ENCODE results near the gene PXYLP1. TPM values are rescaled to one million over a fixed set of nuclear protein-coding genes. Genes with fewer than 3 reads are reported as not detected.

Gene PXYLP1
- total RNA-seq, 1 experiment from 2014 or later, result 16.3 TPM

GRCh38 chr3:141279077-141279967, 47.7 kb downstream of the PXYLP1 start:
- CTCF ChIA-PET, result interaction anchor here (0.5 kb wide), 1 partner anchor 41 kb away, joined by 3 read pairs; no protein-coding TSS in a partner anchor
- Mint-ChIP-seq H3K27me3 (ENCODE audit: unreplicated experiment) (no peaks in the 10 kb centered on the region), H3K4me1 (ENCODE audit: low read depth, unreplicated experiment) (no peaks in the 10 kb centered on the region), H3K36me3 (ENCODE audit: insufficient read depth, unreplicated experiment) (no peaks in the 10 kb centered on the region), H3K4me3 (ENCODE audit: low read depth, unreplicated experiment) (no peak overlapping the region), H3K27ac (ENCODE audit: unreplicated experiment) (no peak overlapping the region), H3K9me3 (ENCODE audit: low read depth, unreplicated experiment) (no peaks in the 10 kb centered on the region)
- peak; percentile 73 for TF ChIP-seq CTCF (IDR thresholded peaks at IDR 0.05; ENCODE audit: unreplicated experiment)
- BruUV-seq (replicated peaks), result no TSS peak
- intact Hi-C loops (cut with micrococcal nuclease; ENCODE audit: unreplicated experiment), result loop anchor here (1.0 to 2.0 kb wide), 2 partner anchors 48 to 279 kb away; partner anchors contain the start of gene PXYLP1
- DNase-seq, result no peak

GRCh38 chr3:141280086-141280485, 48.5 kb downstream of the PXYLP1 start:
- no peak for TF ChIP-seq CTCF (IDR thresholded peaks at IDR 0.05; ENCODE audit: unreplicated experiment)
- Mint-ChIP-seq H3K27me3 (ENCODE audit: unreplicated experiment) (no peaks in the 10 kb centered on the region), H3K36me3 (ENCODE audit: insufficient read depth, unreplicated experiment) (no peaks in the 10 kb centered on the region), H3K9me3 (ENCODE audit: low read depth, unreplicated experiment) (no peaks in the 10 kb centered on the region), H3K27ac (ENCODE audit: unreplicated experiment) (no peak overlapping the region), H3K4me3 (ENCODE audit: low read depth, unreplicated experiment) (no peak overlapping the region), H3K4me1 (ENCODE audit: low read depth, unreplicated experiment) (no peaks in the 10 kb centered on the region)
- no TSS peak for BruUV-seq (replicated peaks)
- no peak for DNase-seq
- intact Hi-C loops (cut with micrococcal nuclease; ENCODE audit: unreplicated experiment), result no loop called here
- CTCF ChIA-PET, result interaction anchor here (0.5 kb wide), 1 partner anchor 41 kb away, joined by 3 read pairs; no protein-coding TSS in a partner anchor

GRCh38 chr3:141280690-141281089, 49.1 kb downstream of the PXYLP1 start:
- no TSS peak for BruUV-seq (replicated peaks)
- TF ChIP-seq CTCF (IDR thresholded peaks at IDR 0.05; ENCODE audit: unreplicated experiment), result no peak
- Mint-ChIP-seq H3K27me3 (ENCODE audit: unreplicated experiment) (no peaks in the 10 kb centered on the region), H3K9me3 (ENCODE audit: low read depth, unreplicated experiment) (no peaks in the 10 kb centered on the region), H3K4me3 (ENCODE audit: low read depth, unreplicated experiment) (no peak overlapping the region), H3K4me1 (ENCODE audit: low read depth, unreplicated experiment) (no peaks in the 10 kb centered on the region), H3K27ac (ENCODE audit: unreplicated experiment) (no peak overlapping the region), H3K36me3 (ENCODE audit: insufficient read depth, unreplicated experiment) (no peaks in the 10 kb centered on the region)
- CTCF ChIA-PET, result no interaction called here
- no peak for DNase-seq
- intact Hi-C loops (cut with micrococcal nuclease; ENCODE audit: unreplicated experiment), result no loop called here

GRCh38 chr3:141285570-141285969, 53.9 kb downstream of the PXYLP1 start:
- no peaks in the 10 kb centered on the region for H3K36me3 Mint-ChIP-seq (ENCODE audit: insufficient read depth, unreplicated experiment)
- H3K9me3 Mint-ChIP-seq (ENCODE audit: low read depth, unreplicated experiment), result no peaks in the 10 kb centered on the region
- H3K27me3 Mint-ChIP-seq (ENCODE audit: unreplicated experiment), result no peaks in the 10 kb centered on the region
- H3K4me3 Mint-ChIP-seq (ENCODE audit: low read depth, unreplicated experiment), result no peak overlapping the region
- CTCF ChIA-PET, result no interaction called here
- no peak for DNase-seq
- BruUV-seq (replicated peaks), result no TSS peak
- TF ChIP-seq CTCF (IDR thresholded peaks at IDR 0.05; ENCODE audit: unreplicated experiment), result no peak
- intact Hi-C loops (cut with micrococcal nuclease; ENCODE audit: unreplicated experiment), result no loop called here
- H3K4me1 Mint-ChIP-seq (ENCODE audit: low read depth, unreplicated experiment), result no peaks in the 10 kb centered on the region
- no peak overlapping the region for H3K27ac Mint-ChIP-seq (ENCODE audit: unreplicated experiment)
